Cardiac muscle cell (in vitro differentiated cells and primary cell): ENCODE measurements around the gene ZFP14. TPM values are rescaled to one million over a fixed set of nuclear protein-coding genes. Genes with fewer than 3 reads are reported as not detected.
"Not testable (repeated sequence)": the region's sequence is repeated elsewhere in the genome, so short reads cannot be mapped to it uniquely, and the experiment has no call there.

Source experiments
- DNase-seq, 2 donors: peaks; one replicate each; pipeline versions ENCODE4 v3.0.0 to v3.0.0-alpha.2; 2010 to 2017; ENCODE audit warnings: low read depth in 1 of 2, low spot score in 1 of 2
- H3K27ac ChIP-seq: fragments of 200-600 bp; sonication (generic); 2 replicates; pipeline ENCODE4 v1.5.1; 2016
- H3K27me3 ChIP-seq: fragments of 200-600 bp; sonication (generic); 2 replicates; pipeline ENCODE4 v1.6.0; 2016; ENCODE audit warnings: control low read depth
- H3K36me3 ChIP-seq: fragments of 200-600 bp; sonication (generic); 2 replicates; pipeline ENCODE4 v1.5.1; 2016; ENCODE audit warnings: control low read depth
- H3K4me1 ChIP-seq: fragments of 200-600 bp; sonication (generic); 2 replicates; pipeline ENCODE4 v1.8.1; 2017; ENCODE audit warnings: low read depth, mild to moderate bottlenecking, mixed run types
- H3K4me3 ChIP-seq: fragments of 200-600 bp; sonication (generic); 2 replicates; pipeline ENCODE4 v1.5.1; 2016; ENCODE audit warnings: mild to moderate bottlenecking
- H3K9me3 ChIP-seq: fragments of 200-600 bp; sonication (generic); 2 replicates; pipeline ENCODE4 v1.5.1; 2017; ENCODE audit warnings: low read depth, mild to moderate bottlenecking, control low read depth
- CTCF ChIP-seq: IDR thresholded peaks from 2 replicates; pipeline ENCODE4 v1.5.1; 2012; ENCODE audit warnings: low read depth, mild to moderate bottlenecking, low read length
- polyA plus RNA-seq: library from polyadenylated mRNA; unstranded; fragments of >200 nt; fragmentation: Nextera tagmentation; extraction: Ambion mirVana; gene quantifications from 2 replicates; pipeline ENCODE4 v1.2.1, GENCODE V29; 2016
- total RNA-seq: library from RNA; depleted of rRNA; stranded (reverse); fragments of >200 nt; gene quantifications from 2 replicates; pipeline ENCODE4 v1.2.3, GENCODE V29; 2016

ZFP14 gene
- total and polyA plus RNA-seq, 2 experiments from 2014 or later: 7.7 TPM

GRCh38 chr19:36330216-36330615 lies 48.8 kb downstream of the ZFP14 start:
- H3K9me3 ChIP-seq: no peaks in the 10 kb centered on the region
- no peak overlapping the region for H3K27ac ChIP-seq
- peaks cover 15% of the 10 kb centered on the region for H3K36me3 ChIP-seq
- peak overlapping the region; percentile 48 for H3K4me3 ChIP-seq
- no peak for TF ChIP-seq CTCF
- DNase-seq: no peak
- peaks cover 24% of the 10 kb centered on the region for H3K4me1 ChIP-seq
- no peaks in the 10 kb centered on the region for H3K27me3 ChIP-seq

GRCh38 chr19:36329534-36329933 lies 49.5 kb downstream of the ZFP14 start:
- not testable (repeated sequence) for DNase-seq, H3K4me3 ChIP-seq, H3K27ac ChIP-seq, H3K9me3 ChIP-seq, H3K27me3 ChIP-seq
- Histone ChIP-seq H3K36me3 (peaks cover 21% of the 10 kb centered on the region), H3K4me1 (peaks cover 24% of the 10 kb centered on the region)

GRCh38 chr19:36326649-36327048 lies 52.4 kb downstream of the ZFP14 start:
- H3K36me3 ChIP-seq: peaks cover 21% of the 10 kb centered on the region
- DNase-seq, H3K27me3 ChIP-seq, H3K4me3 ChIP-seq, H3K9me3 ChIP-seq: not testable (repeated sequence)
- H3K27ac ChIP-seq: peak overlapping the region; percentile 45
- H3K4me1 ChIP-seq: peaks cover 17% of the 10 kb centered on the region

- H3K9me3 ChIP-seq, H3K27me3 ChIP-seq, H3K27ac ChIP-seq, H3K4me1 ChIP-seq, H3K36me3 ChIP-seq, H3K4me3 ChIP-seq, DNase-seq: not testable (repeated sequence)
Measured at GRCh38 chr19:36315164-36315563, 63.8 kb downstream of the ZFP14 start.

- H3K27ac ChIP-seq, H3K27me3 ChIP-seq, DNase-seq, H3K36me3 ChIP-seq, H3K4me1 ChIP-seq, H3K4me3 ChIP-seq, H3K9me3 ChIP-seq: not testable (repeated sequence)
Measured at GRCh38 chr19:36314053-36314452, 64.9 kb downstream of the ZFP14 start.

GRCh38 chr19:36311098-36311760 lies 67.8 kb downstream of the ZFP14 start:
- not testable (repeated sequence) for DNase-seq, H3K4me3 ChIP-seq, H3K9me3 ChIP-seq, H3K27ac ChIP-seq, H3K4me1 ChIP-seq, H3K36me3 ChIP-seq, H3K27me3 ChIP-seq

GRCh38 chr19:36310416-36310990 lies 68.5 kb downstream of the ZFP14 start:
- not testable (repeated sequence) for H3K4me1 ChIP-seq, H3K36me3 ChIP-seq, H3K9me3 ChIP-seq, H3K27ac ChIP-seq, H3K4me3 ChIP-seq, H3K27me3 ChIP-seq, DNase-seq

GRCh38 chr19:36309759-36310158 lies 69.2 kb downstream of the ZFP14 start:
- not testable (repeated sequence) for DNase-seq, H3K27me3 ChIP-seq, H3K27ac ChIP-seq, H3K9me3 ChIP-seq, H3K4me1 ChIP-seq, H3K36me3 ChIP-seq, H3K4me3 ChIP-seq

GRCh38 chr19:36309309-36309708 lies 69.7 kb downstream of the ZFP14 start:
- H3K27me3 ChIP-seq, H3K36me3 ChIP-seq, H3K9me3 ChIP-seq, H3K27ac ChIP-seq, DNase-seq, H3K4me1 ChIP-seq, H3K4me3 ChIP-seq: not testable (repeated sequence)

GRCh38 chr19:36292317-36292716 lies 86.7 kb downstream of the ZFP14 start:
- H3K4me3 ChIP-seq, H3K27ac ChIP-seq, H3K9me3 ChIP-seq, H3K36me3 ChIP-seq, DNase-seq, H3K27me3 ChIP-seq, H3K4me1 ChIP-seq: not testable (repeated sequence)

Other genes starting within 250 kb of the ZFP14 start
- gene CAPNS1, start 239.1 kb downstream of the ZFP14 start, total RNA-seq: 198 and 384 TPM in 2 replicates
- gene CAPNS1, start 239.1 kb downstream of the ZFP14 start, polyA plus RNA-seq: 294 and 413 TPM in 2 replicates
- 1.2 TPM in 1 of 2 replicates, not detected in the other for gene COX7A1, start 226.8 kb downstream of the ZFP14 start, total RNA-seq
- gene COX7A1, start 226.8 kb downstream of the ZFP14 start, polyA plus RNA-seq: 1.4 and 6.5 TPM in 2 replicates
- 1.2 and 2.5 TPM in 2 replicates for gene ZNF565, start 164.5 kb downstream of the ZFP14 start, total RNA-seq
- gene ZNF565, start 164.5 kb downstream of the ZFP14 start, polyA plus RNA-seq: 3.8 and 4.4 TPM in 2 replicates
- gene ZNF146, start 164.1 kb downstream of the ZFP14 start, total RNA-seq: 57.4 and 83.4 TPM in 2 replicates
- gene ZNF146, start 164.1 kb downstream of the ZFP14 start, polyA plus RNA-seq: 39.8 and 57.0 TPM in 2 replicates
- 9.0 and 10.2 TPM in 2 replicates for gene ZFP82, start 39.4 kb upstream of the ZFP14 start, total RNA-seq
- 18.4 and 19.4 TPM in 2 replicates for gene ZFP82, start 39.4 kb upstream of the ZFP14 start, polyA plus RNA-seq
- 8.6 and 9.7 TPM in 2 replicates for gene ZNF566, start 110.4 kb upstream of the ZFP14 start, total RNA-seq
- 5.2 and 13.2 TPM in 2 replicates for gene ZNF566, start 110.4 kb upstream of the ZFP14 start, polyA plus RNA-seq
- gene ZNF260, start 149.1 kb upstream of the ZFP14 start, total RNA-seq: 10.5 and 12.3 TPM in 2 replicates
- gene ZNF260, start 149.1 kb upstream of the ZFP14 start, polyA plus RNA-seq: 17.5 and 32.0 TPM in 2 replicates
- gene ZNF529, start 194.1 kb upstream of the ZFP14 start, total RNA-seq: 18.6 and 19.2 TPM in 2 replicates
- 10.9 and 16.5 TPM in 2 replicates for gene ZNF529, start 194.1 kb upstream of the ZFP14 start, polyA plus RNA-seq
- 30.0 and 57.8 TPM in 2 replicates for gene ZNF382, start 226.1 kb upstream of the ZFP14 start, total RNA-seq
- gene ZNF382, start 226.1 kb upstream of the ZFP14 start, polyA plus RNA-seq: 14.5 and 30.3 TPM in 2 replicates